ENCODE data around the gene PHKA2.

GRCh38 chrX:18946611-18947010 lies 37.3 kb downstream of the PHKA2 start:
- no peak for TF ChIP-seq E4F1 (IDR thresholded peaks at IDR 0.05; ENCODE audit: borderline replicate concordance, partially characterized antibody)
- TF ChIP-seq ZBTB11 (CRISPR knock-in tag; IDR thresholded peaks at IDR 0.05): no peak
- TF ChIP-seq CTCF (IDR thresholded peaks at IDR 0.05 in 2 of 3, conservative IDR thresholded peaks at IDR 0.05 in 1 of 3; ENCODE audit: control insufficient read depth in 2 of 3, extremely low read depth in 1 of 3, insufficient read depth in 1 of 3, low read depth in 3 of 3, low read length in 3 of 3): no peak
- no peak for TF ChIP-seq FOXK2 (IDR thresholded peaks at IDR 0.05)
- no peak for TF ChIP-seq RAD51 (IDR thresholded peaks at IDR 0.05)
- no peak for TF ChIP-seq JUND (IDR thresholded peaks at IDR 0.05; ENCODE audit: low read depth, low read length)
- no peak for TF ChIP-seq SUPT20H (IDR thresholded peaks at IDR 0.05; ENCODE audit: borderline replicate concordance, control insufficient read depth, low read depth, low read length)
- TF ChIP-seq POLR2AphosphoS2 (IDR thresholded peaks at IDR 0.05; ENCODE audit: low read depth, low read length): no peak
- no peak for TF ChIP-seq POLR2A (IDR thresholded peaks at IDR 0.05; ENCODE audit: low read depth, low read length)

All from GM12878 (cell line).